ENCODE measurements around the gene SUSD1. TPM values are rescaled to one million over a fixed set of nuclear protein-coding genes. Genes with fewer than 3 reads are reported as not detected.
"Not testable (repeated sequence)": the region's sequence is repeated elsewhere in the genome, so short reads cannot be mapped to it uniquely, and the experiment has no call there.

Gene SUSD1
- total and polyA plus RNA-seq, 10 donors = 4.4 to 26.8 (median 20.2) TPM

DNA sequence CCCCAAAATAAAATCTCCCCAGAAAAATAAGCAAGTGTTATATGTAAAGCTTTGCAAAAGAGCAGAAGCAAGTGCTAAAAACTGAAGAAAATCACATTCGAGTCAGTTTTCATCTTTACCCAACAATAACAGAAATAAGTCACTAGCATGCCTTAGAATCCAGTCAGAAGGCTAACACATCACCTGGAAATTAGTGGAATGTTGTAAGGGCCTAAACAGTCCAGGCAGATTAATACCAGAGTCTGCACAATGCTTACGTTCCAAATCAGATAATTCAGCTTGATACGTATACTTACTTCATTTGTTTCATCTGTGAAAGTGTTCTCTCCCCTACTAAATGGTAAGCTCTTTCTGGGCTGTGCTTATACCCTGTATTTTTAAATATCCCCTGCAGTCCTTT lies 42.7 kb downstream of the SUSD1 start:
- no peaks in the 10 kb centered on the region for H3K4me1 ChIP-seq
- intact Hi-C loops (cut with DNase I; ENCODE audit: low total_unique reads) = no loop called here
- H3K27me3 ChIP-seq (replicated peaks in 1 of 7) = no peaks in the 10 kb centered on the region
- peaks cover 0 to 7% (median 0%) of the 10 kb centered on the region in 8 donors for H3K9me3 ChIP-seq
- TF ChIP-seq CTCF (IDR thresholded peaks at IDR 0.05 in 8 of 11, conservative IDR thresholded peaks at IDR 0.05 in 3 of 11) (no peak), POLR2AphosphoS5 (IDR thresholded peaks at IDR 0.05) (no peak), POLR2A (IDR thresholded peaks at IDR 0.05) (no peak)
- 94 to 99% (median 99%) methylated on average over 3 of the region's 3 CpGs for WGBS, 5 donors
- no peak overlapping the region for H3K4me3 ChIP-seq
- no peak for DNase-seq
- peaks cover 0 to 38% (median 0%) of the 10 kb centered on the region in 6 donors for H3K36me3 ChIP-seq
- H3K27ac ChIP-seq = no peak overlapping the region

GRCh38 chr9:112130997-112131396 lies 44.1 kb downstream of the SUSD1 start:
- TF ChIP-seq CTCF (IDR thresholded peaks at IDR 0.05 in 8 of 11, conservative IDR thresholded peaks at IDR 0.05 in 3 of 11) (no peak), POLR2A (IDR thresholded peaks at IDR 0.05) (no peak), POLR2AphosphoS5 (IDR thresholded peaks at IDR 0.05) (no peak)
- H3K27ac ChIP-seq = no peak overlapping the region
- 81 to 90% (median 88%) methylated on average over 5 of the region's 5 CpGs for WGBS, 5 donors
- no peak for DNase-seq
- H3K27me3 ChIP-seq (replicated peaks in 1 of 7) = no peaks in the 10 kb centered on the region
- no peaks in the 10 kb centered on the region for H3K4me1 ChIP-seq
- intact Hi-C loops (cut with DNase I; ENCODE audit: low total_unique reads) = no loop called here
- H3K4me3 ChIP-seq = no peak overlapping the region
- H3K36me3 ChIP-seq = peaks cover 0 to 27% (median 0%) of the 10 kb centered on the region in 6 donors
- H3K9me3 ChIP-seq = peaks cover 0 to 7% (median 0%) of the 10 kb centered on the region in 8 donors

DNA sequence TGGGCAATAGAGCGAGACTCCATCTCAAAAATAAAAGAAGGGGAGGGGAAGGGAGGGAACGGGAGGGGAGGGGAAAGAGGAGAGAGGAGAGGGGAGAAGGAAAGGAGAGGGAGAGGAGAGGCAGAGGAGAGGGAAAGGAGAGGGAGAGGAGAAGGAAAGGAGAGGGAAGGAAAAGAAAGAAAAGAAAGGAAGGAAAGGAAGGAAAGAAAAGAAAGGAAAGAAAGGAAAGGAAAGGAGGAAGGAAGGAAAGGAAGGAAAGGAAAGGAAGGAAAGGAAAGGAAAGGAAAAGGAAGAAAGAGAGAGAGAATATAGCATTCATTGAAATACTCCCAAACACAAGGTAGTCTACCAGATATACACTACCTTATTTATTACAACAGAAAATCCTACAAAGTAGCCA lies 44.8 kb downstream of the SUSD1 start:
- peaks cover 0 to 23% (median 0%) of the 10 kb centered on the region in 6 donors for H3K36me3 ChIP-seq
- no peaks in the 10 kb centered on the region for H3K27me3 ChIP-seq (replicated peaks in 1 of 7)
- TF ChIP-seq POLR2A (IDR thresholded peaks at IDR 0.05) = no peak
- TF ChIP-seq CTCF (IDR thresholded peaks at IDR 0.05 in 8 of 11, conservative IDR thresholded peaks at IDR 0.05 in 3 of 11) = no peak
- TF ChIP-seq POLR2AphosphoS5 (IDR thresholded peaks at IDR 0.05) = no peak
- H3K9me3 ChIP-seq = peaks cover 0 to 7% (median 0%) of the 10 kb centered on the region in 8 donors
- no peak overlapping the region for H3K4me3 ChIP-seq
- 84 to 95% (median 91%) methylated on average over 2 of the region's 2 CpGs for WGBS, 5 donors
- intact Hi-C loops (cut with DNase I; ENCODE audit: low total_unique reads) = no loop called here
- no peak for DNase-seq
- H3K27ac ChIP-seq = no peak overlapping the region
- no peaks in the 10 kb centered on the region for H3K4me1 ChIP-seq

- WGBS, 5 donors = 89 to 92% (median 91%) methylated on average over 6 of the region's 6 CpGs
- H3K36me3 ChIP-seq = peaks cover 0 to 18% (median under 1%) of the 10 kb centered on the region in 6 donors
- intact Hi-C loops (cut with DNase I; ENCODE audit: low total_unique reads) = no loop called here
- H3K9me3 ChIP-seq = peaks cover 0 to 7% (median 0%) of the 10 kb centered on the region in 8 donors
- no peak overlapping the region for H3K4me3 ChIP-seq
- H3K4me1 ChIP-seq = no peaks in the 10 kb centered on the region
- H3K27me3 ChIP-seq (replicated peaks in 1 of 7) = no peaks in the 10 kb centered on the region
- no peak overlapping the region for H3K27ac ChIP-seq
- no peak for DNase-seq
- TF ChIP-seq CTCF (IDR thresholded peaks at IDR 0.05 in 8 of 11, conservative IDR thresholded peaks at IDR 0.05 in 3 of 11) (no peak), POLR2A (IDR thresholded peaks at IDR 0.05) (no peak), POLR2AphosphoS5 (IDR thresholded peaks at IDR 0.05) (no peak)
These were observed 45.9 kb downstream of the SUSD1 start for GRCh38 chr9:112129246-112129645.

DNA sequence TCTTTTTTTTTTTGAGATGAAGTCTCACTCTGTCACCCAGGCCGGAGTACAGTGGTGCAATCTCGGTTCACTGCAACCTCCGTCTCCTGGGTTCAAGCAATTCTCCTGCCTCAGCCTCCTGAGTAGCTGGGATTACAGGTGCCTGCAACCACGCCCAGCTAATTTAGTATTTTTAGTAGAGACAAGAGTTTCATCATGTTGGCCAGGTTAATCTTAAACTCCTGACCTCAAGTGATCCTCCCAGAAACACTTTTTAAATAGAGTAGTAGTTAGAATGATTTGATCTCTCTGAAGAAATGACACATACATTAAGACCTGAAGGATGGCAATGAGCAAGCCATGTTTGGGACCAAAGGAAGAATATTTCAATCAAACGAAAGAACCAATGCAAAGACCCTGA lies 46.7 kb downstream of the SUSD1 start:
- 90 to 95% (median 95%) methylated on average over 5 of the region's 5 CpGs for WGBS, 5 donors
- H3K4me3 ChIP-seq; DNase-seq; H3K4me1 ChIP-seq; H3K9me3 ChIP-seq; intact Hi-C loops (cut with DNase I; ENCODE audit: low total_unique reads); H3K27ac ChIP-seq; H3K27me3 ChIP-seq (replicated peaks in 1 of 7): not testable (repeated sequence)
- peaks cover 0 to 23% (median 3%) of the 10 kb centered on the region in 6 donors for H3K36me3 ChIP-seq

Measured in spleen (tissue), 11 donors.